ENCODE results near the gene TMEM87A. TPM values are rescaled to one million over a fixed set of nuclear protein-coding genes. Genes with fewer than 3 reads are reported as not detected.

Gene TMEM87A
- total RNA-seq, 1 donor from 2014 or later, result 45.2 TPM

DNA sequence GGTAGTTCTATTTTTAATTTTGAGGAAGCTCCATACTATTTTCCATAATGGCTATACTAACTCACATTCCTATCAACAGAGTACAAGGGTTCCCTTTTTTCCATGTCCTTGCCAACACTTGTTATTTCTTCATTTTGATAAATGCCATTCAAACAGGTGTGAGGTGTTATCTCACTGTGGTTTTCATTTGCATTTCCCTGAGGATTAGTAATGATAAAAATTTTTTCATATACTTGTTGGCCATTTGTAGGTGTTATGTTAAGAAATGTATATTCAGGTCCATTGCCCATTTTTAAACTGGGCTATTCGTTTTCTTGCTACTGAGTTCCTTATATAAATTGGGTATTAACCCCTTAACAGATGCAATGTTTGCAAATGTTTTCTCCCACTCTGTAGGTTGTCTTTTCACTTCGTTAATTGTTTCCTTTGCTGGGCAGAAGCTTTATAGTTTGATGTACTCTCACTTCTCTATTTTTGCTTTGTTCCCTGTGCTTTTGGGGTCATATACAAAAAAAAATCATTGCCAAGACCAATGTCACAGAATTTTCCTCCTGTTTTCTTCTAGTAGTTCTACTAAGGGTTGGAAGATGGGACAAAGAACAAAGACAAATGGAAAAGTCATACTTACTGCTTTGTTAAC is 54.2 kb downstream of the TMEM87A start:
- intact Hi-C loops (cut with DNase I), result no loop called here
- Histone ChIP-seq H3K9me3 (no peaks in the 10 kb centered on the region), H3K4me3 (no peak overlapping the region), H3K4me1 (no peaks in the 10 kb centered on the region), H3K27ac (no peak overlapping the region), H3K36me3 (peaks cover 0 to 45% of the 10 kb centered on the region in 2 donors), H3K27me3 (no peaks in the 10 kb centered on the region)
- TF ChIP-seq, protein P1, sequence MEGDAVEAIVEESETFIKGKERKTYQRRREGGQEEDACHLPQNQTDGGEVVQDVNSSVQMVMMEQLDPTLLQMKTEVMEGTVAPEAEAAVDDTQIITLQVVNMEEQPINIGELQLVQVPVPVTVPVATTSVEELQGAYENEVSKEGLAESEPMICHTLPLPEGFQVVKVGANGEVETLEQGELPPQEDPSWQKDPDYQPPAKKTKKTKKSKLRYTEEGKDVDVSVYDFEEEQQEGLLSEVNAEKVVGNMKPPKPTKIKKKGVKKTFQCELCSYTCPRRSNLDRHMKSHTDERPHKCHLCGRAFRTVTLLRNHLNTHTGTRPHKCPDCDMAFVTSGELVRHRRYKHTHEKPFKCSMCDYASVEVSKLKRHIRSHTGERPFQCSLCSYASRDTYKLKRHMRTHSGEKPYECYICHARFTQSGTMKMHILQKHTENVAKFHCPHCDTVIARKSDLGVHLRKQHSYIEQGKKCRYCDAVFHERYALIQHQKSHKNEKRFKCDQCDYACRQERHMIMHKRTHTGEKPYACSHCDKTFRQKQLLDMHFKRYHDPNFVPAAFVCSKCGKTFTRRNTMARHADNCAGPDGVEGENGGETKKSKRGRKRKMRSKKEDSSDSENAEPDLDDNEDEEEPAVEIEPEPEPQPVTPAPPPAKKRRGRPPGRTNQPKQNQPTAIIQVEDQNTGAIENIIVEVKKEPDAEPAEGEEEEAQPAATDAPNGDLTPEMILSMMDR (IDR thresholded peaks at IDR 0.05), result no peak
- DNase-seq (ENCODE audit: extremely low spot score in 2 of 2), result no peak

DNA sequence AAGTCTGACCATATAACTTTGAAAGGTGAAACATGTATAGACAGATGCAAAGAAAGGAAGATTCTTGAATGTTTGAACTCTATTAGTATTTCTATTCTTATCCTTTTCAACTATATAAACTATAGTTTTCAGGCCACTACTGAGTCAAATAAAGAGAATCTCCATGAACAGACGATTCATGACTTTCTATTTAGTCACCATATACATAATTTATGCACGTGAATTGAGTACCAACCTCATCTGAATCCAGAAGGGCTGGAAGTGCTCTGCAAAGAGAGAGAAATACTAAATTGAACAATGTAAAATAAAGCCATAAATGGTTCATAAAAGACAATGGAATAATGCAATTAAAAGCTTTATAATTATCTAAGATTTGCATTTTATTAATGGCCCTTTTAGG is 55.7 kb downstream of the TMEM87A start:
- no peak overlapping the region for H3K4me3 ChIP-seq
- intact Hi-C loops (cut with DNase I), result no loop called here
- no peaks in the 10 kb centered on the region for H3K4me1 ChIP-seq
- TF ChIP-seq POLR2AphosphoS5 (IDR thresholded peaks at IDR 0.05; ENCODE audit: insufficient read depth in 1 of 2, low read depth in 1 of 2) (no peak), POLR2A (IDR thresholded peaks at IDR 0.05) (no peak)
- TF ChIP-seq, protein P1 (IDR thresholded peaks at IDR 0.05), result no peak
- no peak for DNase-seq (ENCODE audit: extremely low spot score in 2 of 2)
- H3K36me3 ChIP-seq, result peaks cover 0 to 49% of the 10 kb centered on the region in 2 donors
- no peak overlapping the region for H3K27ac ChIP-seq
- H3K9me3 ChIP-seq, result no peaks in the 10 kb centered on the region
- H3K27me3 ChIP-seq, result no peaks in the 10 kb centered on the region

DNA sequence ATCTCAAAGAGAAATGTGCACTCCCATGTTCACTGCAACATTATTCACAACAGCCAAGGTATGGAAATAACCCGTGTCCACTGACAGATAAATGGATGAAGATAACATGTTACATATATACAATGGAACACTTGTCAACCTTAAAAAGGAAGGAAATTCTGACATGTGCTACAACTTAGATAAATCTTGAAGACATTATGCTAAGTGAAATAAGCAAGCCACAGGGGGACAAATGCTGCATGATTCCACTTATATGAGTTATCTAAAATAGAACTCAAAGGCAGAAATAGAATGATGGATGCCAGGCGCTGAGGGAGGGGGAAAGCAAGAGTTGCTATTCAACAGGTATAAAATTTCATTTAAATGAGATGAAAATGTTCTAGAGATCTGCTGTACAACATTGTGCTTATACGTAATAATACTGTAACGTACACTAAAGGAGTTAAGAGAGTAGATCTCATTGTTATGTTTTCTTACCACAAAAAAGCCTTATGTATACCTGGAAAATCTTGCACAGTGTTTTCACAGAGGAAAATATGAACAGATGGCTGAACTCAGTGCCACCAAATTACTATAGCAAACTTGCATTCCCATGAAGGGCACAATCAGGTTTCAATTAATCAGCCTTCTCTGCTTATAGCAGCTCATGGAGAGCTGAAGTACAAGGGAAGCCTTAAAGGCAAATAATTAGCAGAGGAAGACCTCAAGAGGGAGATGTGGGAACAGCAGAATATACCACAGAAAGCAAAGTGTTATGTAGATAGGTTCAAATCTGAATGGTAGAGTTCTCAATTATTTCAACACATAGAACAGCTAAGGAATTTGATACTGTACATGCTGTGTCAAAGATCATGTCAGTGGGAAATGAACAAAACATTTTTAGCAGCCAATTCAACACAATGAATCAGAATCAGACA is 57.1 kb downstream of the TMEM87A start:
- Histone ChIP-seq H3K36me3 (peaks cover 0 to 56% of the 10 kb centered on the region in 2 donors), H3K27me3 (no peaks in the 10 kb centered on the region), H3K9me3 (no peaks in the 10 kb centered on the region), H3K27ac (no peak overlapping the region), H3K4me3 (no peak overlapping the region), H3K4me1 (no peaks in the 10 kb centered on the region)
- TF ChIP-seq POLR2AphosphoS5 (IDR thresholded peaks at IDR 0.05; ENCODE audit: insufficient read depth in 1 of 2, low read depth in 1 of 2) (no peak), POLR2A (IDR thresholded peaks at IDR 0.05) (no peak)
- TF ChIP-seq, protein P1 (IDR thresholded peaks at IDR 0.05), result no peak
- intact Hi-C loops (cut with DNase I), result no loop called here
- no peak for DNase-seq (ENCODE audit: extremely low spot score in 2 of 2)

DNA sequence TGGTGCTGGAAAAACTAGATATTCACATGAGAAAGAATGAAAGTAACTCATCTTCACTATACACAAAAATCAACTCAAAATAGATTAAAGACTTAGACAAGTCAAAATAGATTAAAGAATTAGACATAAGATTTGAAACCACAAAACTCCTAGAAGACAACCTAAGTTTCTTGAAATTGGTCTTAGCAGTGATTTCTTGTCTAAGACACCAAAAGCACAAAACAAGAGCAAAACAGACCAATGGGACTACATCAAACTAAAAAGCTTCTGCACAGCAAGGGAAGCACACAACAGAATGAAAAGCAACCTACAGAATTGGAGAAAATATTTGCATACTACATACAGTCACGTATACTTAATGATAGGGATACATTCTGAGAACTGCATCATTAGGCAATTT is 58.6 kb downstream of the TMEM87A start:
- DNase-seq (ENCODE audit: extremely low spot score in 2 of 2), result no peak
- Histone ChIP-seq H3K4me3 (no peak overlapping the region), H3K9me3 (no peaks in the 10 kb centered on the region), H3K27ac (no peak overlapping the region), H3K36me3 (peaks cover 0 to 65% of the 10 kb centered on the region in 2 donors), H3K27me3 (no peaks in the 10 kb centered on the region), H3K4me1 (no peaks in the 10 kb centered on the region)
- no peak for TF ChIP-seq POLR2A (IDR thresholded peaks at IDR 0.05)
- TF ChIP-seq, protein P1 (IDR thresholded peaks at IDR 0.05), result no peak
- TF ChIP-seq POLR2AphosphoS5 (IDR thresholded peaks at IDR 0.05; ENCODE audit: insufficient read depth in 1 of 2, low read depth in 1 of 2), result no peak
- intact Hi-C loops (cut with DNase I), result no loop called here

DNA sequence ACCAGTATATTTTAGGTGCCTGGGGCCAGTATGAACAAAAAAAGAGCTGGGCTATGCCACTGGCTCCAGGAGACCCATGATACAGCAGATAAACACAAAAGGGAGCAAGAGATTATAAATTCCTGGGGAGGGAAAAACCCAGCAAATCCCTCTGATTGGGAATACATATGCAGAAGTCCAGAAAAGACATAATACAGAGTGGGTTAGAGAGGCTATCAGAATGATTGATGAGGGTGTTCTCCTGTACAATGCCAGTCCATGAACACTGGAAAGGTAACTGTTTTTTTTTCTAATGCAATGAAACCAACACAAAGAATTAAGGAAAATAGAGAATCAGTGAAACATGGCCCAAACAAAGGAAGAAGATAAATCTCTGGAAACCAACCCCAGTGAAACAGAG is 59.7 kb downstream of the TMEM87A start:
- DNase-seq (ENCODE audit: extremely low spot score in 2 of 2), result no peak
- no peak overlapping the region for H3K27ac ChIP-seq
- no peaks in the 10 kb centered on the region for H3K4me1 ChIP-seq
- no peaks in the 10 kb centered on the region for H3K9me3 ChIP-seq
- H3K36me3 ChIP-seq, result peaks cover 0 to 54% of the 10 kb centered on the region in 2 donors
- intact Hi-C loops (cut with DNase I), result no loop called here
- no peaks in the 10 kb centered on the region for H3K27me3 ChIP-seq
- no peak overlapping the region for H3K4me3 ChIP-seq
- TF ChIP-seq POLR2AphosphoS5 (IDR thresholded peaks at IDR 0.05; ENCODE audit: insufficient read depth in 1 of 2, low read depth in 1 of 2) (no peak), POLR2A (IDR thresholded peaks at IDR 0.05) (no peak)
- TF ChIP-seq, protein P1 (IDR thresholded peaks at IDR 0.05), result no peak

Data from vagina (tissue), 2 donors.